Astrocyte (in vitro differentiated cells and primary cell): ENCODE measurements around the gene OR13J1. TPM values are rescaled to one million over a fixed set of nuclear protein-coding genes. Genes with fewer than 3 reads are reported as not detected.

ENCODE experiments used
- DNase-seq: peaks from one replicate; pipeline ENCODE4 v3.0.0-alpha.2; 2010; ENCODE audit warnings: low read depth
- FAIRE-seq: peaks from 2 replicates; lab custom pipeline; 2011; peaks lifted over from hg19 to GRCh38; lab: Jason Lieb, UNC
- H2AFZ ChIP-seq: 2 replicates; pipeline ENCODE4 v1.6.0; 2012; ENCODE audit warnings: low read depth, low read length, inconsistent platforms
- H3K27ac ChIP-seq: 2 replicates; pipeline ENCODE4 v1.5.1; 2011; ENCODE audit warnings: low read depth, low read length, inconsistent platforms
- H3K27me3 ChIP-seq: 2 replicates; pipeline ENCODE4 v1.6.0; 2011; ENCODE audit warnings: low read length, inconsistent platforms; ENCODE audit not compliant: insufficient read depth
- H3K36me3 ChIP-seq: 2 replicates; pipeline ENCODE4 v1.5.1; 2011; ENCODE audit warnings: low read length, inconsistent platforms; ENCODE audit not compliant: insufficient read depth
- H3K4me1 ChIP-seq: 2 replicates; pipeline ENCODE4 v1.5.1; 2011; ENCODE audit warnings: low read length, inconsistent platforms; ENCODE audit not compliant: insufficient read depth
- H3K4me2 ChIP-seq: 2 replicates; pipeline ENCODE4 v1.6.0; 2012; ENCODE audit warnings: low read length, inconsistent platforms
- H3K4me3 ChIP-seq: 2 replicates; pipeline ENCODE4 v1.5.1; 2011; ENCODE audit warnings: low read depth, mild to moderate bottlenecking, low read length, inconsistent platforms; ENCODE audit not compliant: insufficient read depth
- H3K79me2 ChIP-seq: 2 replicates; pipeline ENCODE4 v1.6.0; 2012; ENCODE audit warnings: mild to moderate bottlenecking, low read length, inconsistent platforms; ENCODE audit not compliant: insufficient read depth
- H3K9ac ChIP-seq: 2 replicates; pipeline ENCODE4 v1.6.0; 2012; ENCODE audit warnings: mild to moderate bottlenecking, low read length, inconsistent platforms
- H3K9me3 ChIP-seq: 2 replicates; pipeline ENCODE4 v1.5.1; 2012; ENCODE audit warnings: low read depth, mild to moderate bottlenecking, low read length, inconsistent platforms; ENCODE audit not compliant: insufficient read depth
- H4K20me1 ChIP-seq: 2 replicates; pipeline ENCODE4 v1.6.0; 2012; ENCODE audit warnings: low read length, inconsistent platforms; ENCODE audit not compliant: insufficient read depth
- H3K27ac Mint-ChIP-seq: one replicate; pipeline ENCODE4 v1.8.0; 2021; ENCODE audit warnings: mild to moderate bottlenecking, mixed read lengths; ENCODE audit not compliant: unreplicated experiment
- H3K27me3 Mint-ChIP-seq: one replicate; pipeline ENCODE4 v1.8.0; 2021; ENCODE audit warnings: low read depth, mixed read lengths; ENCODE audit not compliant: unreplicated experiment
- H3K36me3 Mint-ChIP-seq: one replicate; pipeline ENCODE4 v1.8.0; 2021; ENCODE audit warnings: low read depth, mixed read lengths; ENCODE audit not compliant: unreplicated experiment
- H3K4me1 Mint-ChIP-seq: one replicate; pipeline ENCODE4 v1.8.0; 2021; ENCODE audit warnings: low read depth, mixed read lengths; ENCODE audit not compliant: unreplicated experiment
- H3K4me3 Mint-ChIP-seq: one replicate; pipeline ENCODE4 v1.8.0; 2021; ENCODE audit warnings: mild to moderate bottlenecking, moderate library complexity, mixed read lengths; ENCODE audit not compliant: unreplicated experiment
- H3K9me3 Mint-ChIP-seq: one replicate; pipeline ENCODE4 v1.8.0; 2021; ENCODE audit warnings: mild to moderate bottlenecking, mixed read lengths; ENCODE audit not compliant: unreplicated experiment
- CTCF ChIP-seq: IDR thresholded peaks from 2 replicates; pipeline ENCODE4 v1.5.1; 2011; ENCODE audit warnings: low read depth, mild to moderate bottlenecking, inconsistent platforms, low read length, moderate library complexity; ENCODE audit not compliant: insufficient read depth
- EZH2 ChIP-seq: IDR thresholded peaks from 2 replicates; pipeline ENCODE4 v1.6.1; 2012; ENCODE audit warnings: mild to moderate bottlenecking, low read length, inconsistent platforms; ENCODE audit not compliant: insufficient read depth
- total RNA-seq: library from RNA; stranded (reverse); gene quantifications from 2 replicates; pipeline ENCODE4 v1.2.1, GENCODE V29; 2021

Gene OR13J1
- total RNA-seq, 1 donor from 2014 or later, result not detected

GRCh38 chr9:35859310-35859989, 10.8 kb downstream of the OR13J1 start:
- Histone ChIP-seq H3K27ac (no peak overlapping the region), H3K4me3 (no peak overlapping the region), H4K20me1 (no peaks in the 10 kb centered on the region), H3K4me1 (no peaks in the 10 kb centered on the region), H2AFZ (no peak overlapping the region), H3K27me3 (peaks cover 22% of the 10 kb centered on the region), H3K9me3 (no peaks in the 10 kb centered on the region), H3K79me2 (no peaks in the 10 kb centered on the region), H3K9ac (no peak overlapping the region), H3K36me3 (no peaks in the 10 kb centered on the region), H3K4me2 (no peak overlapping the region)
- TF ChIP-seq CTCF, result no peak
- no peak for TF ChIP-seq EZH2
- Mint-ChIP-seq H3K27me3 (peaks cover 78% of the 10 kb centered on the region), H3K27ac (peak overlapping the region; percentile 11), H3K36me3 (peaks cover 8% of the 10 kb centered on the region), H3K9me3 (peaks cover 1% of the 10 kb centered on the region), H3K4me1 (no peaks in the 10 kb centered on the region), H3K4me3 (no peak overlapping the region)
- no peak for FAIRE-seq
- DNase-seq, result no peak

- Histone ChIP-seq H3K4me3 (no peak overlapping the region), H3K36me3 (no peaks in the 10 kb centered on the region), H3K27ac (no peak overlapping the region), H3K79me2 (no peaks in the 10 kb centered on the region), H3K9me3 (no peaks in the 10 kb centered on the region), H3K27me3 (peaks cover 19% of the 10 kb centered on the region), H3K4me2 (no peak overlapping the region), H3K4me1 (no peaks in the 10 kb centered on the region), H4K20me1 (no peaks in the 10 kb centered on the region), H3K9ac (no peak overlapping the region), H2AFZ (no peak overlapping the region)
- Mint-ChIP-seq H3K9me3 (peaks cover 1% of the 10 kb centered on the region), H3K4me1 (no peaks in the 10 kb centered on the region), H3K36me3 (peaks cover 8% of the 10 kb centered on the region), H3K27ac (no peak overlapping the region), H3K27me3 (peaks cover 72% of the 10 kb centered on the region), H3K4me3 (no peak overlapping the region)
- TF ChIP-seq CTCF (no peak), EZH2 (no peak)
- FAIRE-seq (no peak), DNase-seq (no peak)
Observed at GRCh38 chr9:35858458-35858857, 11.7 kb downstream of the OR13J1 start.

- Histone ChIP-seq H3K27ac (no peak overlapping the region), H3K4me1 (no peaks in the 10 kb centered on the region), H3K27me3 (peaks cover 14% of the 10 kb centered on the region), H3K4me3 (no peak overlapping the region), H4K20me1 (no peaks in the 10 kb centered on the region), H3K36me3 (no peaks in the 10 kb centered on the region), H3K79me2 (no peaks in the 10 kb centered on the region), H3K9me3 (no peaks in the 10 kb centered on the region), H3K4me2 (no peak overlapping the region), H3K9ac (no peak overlapping the region), H2AFZ (no peak overlapping the region)
- Mint-ChIP-seq H3K27me3 (peaks cover 70% of the 10 kb centered on the region), H3K4me1 (no peaks in the 10 kb centered on the region), H3K36me3 (peaks cover 8% of the 10 kb centered on the region), H3K27ac (no peak overlapping the region), H3K9me3 (peaks cover 1% of the 10 kb centered on the region), H3K4me3 (no peak overlapping the region)
- no peak for DNase-seq
- no peak for FAIRE-seq
- TF ChIP-seq CTCF (no peak), EZH2 (no peak)
Observed at GRCh38 chr9:35856882-35857281, 13.3 kb downstream of the OR13J1 start.
